Activated CD4-positive, alpha-beta memory T cell treated with anti-CD3 and anti-CD28 coated beads for 36 hours (primary cell): ENCODE data around the gene ZBTB8A. TPM values are rescaled to one million over a fixed set of nuclear protein-coding genes. Genes with fewer than 3 reads are reported as not detected.
A peak's percentile ranks its signal among the peaks of the same experiment; 100 is the strongest.
"Not testable (repeated sequence)": the region's sequence is repeated elsewhere in the genome, so short reads cannot be mapped to it uniquely, and the experiment has no call there.

Experiments
- CTCF ChIA-PET: fragments of 350-600 bp; sonication (Branson Sonifier 250); formaldehyde crosslinking; loops from one replicate; lab custom pipeline; 2021; ENCODE audit warnings: antibody characterized with exemption, inconsistent platforms; lab: Charles Lee
- POLR2A ChIA-PET: fragments of 350-600 bp; sonication (Branson Sonifier 250); formaldehyde crosslinking; loops from one replicate; lab custom pipeline; 2021; ENCODE audit warnings: antibody characterized with exemption; lab: Charles Lee
- DNase-seq: peaks from one replicate; pipeline ENCODE4 v3.0.0-alpha.2; 2020
- H3K27ac Mint-ChIP-seq: one replicate; pipeline ENCODE4 v1.8.0; 2021; ENCODE audit warnings: mixed read lengths
- H3K27me3 Mint-ChIP-seq: one replicate; pipeline ENCODE4 v1.8.0; 2021; ENCODE audit warnings: mixed read lengths
- H3K36me3 Mint-ChIP-seq: one replicate; pipeline ENCODE4 v1.8.0; 2021; ENCODE audit warnings: mixed read lengths
- H3K4me1 Mint-ChIP-seq: one replicate; pipeline ENCODE4 v1.8.0; 2021; ENCODE audit warnings: low read depth, mixed read lengths
- H3K4me3 Mint-ChIP-seq: one replicate; pipeline ENCODE4 v1.8.0; 2021; ENCODE audit warnings: mild to moderate bottlenecking, mixed read lengths
- H3K9me3 Mint-ChIP-seq: one replicate; pipeline ENCODE4 v1.8.0; 2021; ENCODE audit warnings: mixed read lengths
- intact Hi-C: fragments of 100-400 bp; cut with micrococcal nuclease; formaldehyde crosslinking; loops from one replicate; pipeline ENCODE4 v1.15.1; 2023
- total RNA-seq, 2 experiments: library from RNA; stranded (reverse); gene quantifications; one replicate each; pipeline ENCODE4 v1.2.3, GENCODE V29; 2021

The ZBTB8A gene
- total RNA-seq, 2 experiments from 2014 or later: 0.27 to 0.33 TPM

DNA sequence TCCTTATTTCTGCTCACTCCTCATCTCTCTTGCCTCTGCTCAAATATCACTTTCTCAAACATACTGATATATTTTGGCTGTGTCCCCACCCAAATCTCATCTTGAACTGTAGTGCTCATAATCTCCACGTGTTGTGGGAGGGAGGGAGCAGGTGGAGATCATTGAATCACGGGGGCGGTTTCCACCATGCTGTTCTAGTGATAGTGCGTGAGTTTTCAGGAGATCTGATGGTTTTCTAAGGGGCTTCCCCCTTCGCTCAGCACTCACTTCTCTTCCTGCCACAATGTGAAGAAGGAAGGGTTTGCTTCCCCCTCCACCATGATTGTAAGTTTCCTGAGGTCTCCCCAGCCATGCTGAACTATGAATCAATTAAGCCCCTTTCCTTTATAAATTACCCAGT, 84.5 kb downstream of the ZBTB8A start:
- peak; percentile 60 for DNase-seq
- ChIA-PET CTCF (interaction anchor here (0.5 to 1.5 kb wide), 2 partner anchors 104 to 1700 kb away, joined by 3 to 4 read pairs; no protein-coding TSS in a partner anchor), POLR2A (no interaction called here)
- no peak overlapping the region for H3K4me3 Mint-ChIP-seq
- intact Hi-C loops: loop anchor here (1.0 to 5.0 kb wide), 3 partner anchors 27 to 178 kb away; partner anchors contain the start of gene ZBTB8OS
- H3K27ac Mint-ChIP-seq: peak overlapping the region; percentile 79
- H3K27me3 Mint-ChIP-seq: no peaks in the 10 kb centered on the region
- no peaks in the 10 kb centered on the region for H3K9me3 Mint-ChIP-seq
- H3K36me3 Mint-ChIP-seq: peaks cover 39% of the 10 kb centered on the region
- peaks cover 39% of the 10 kb centered on the region for H3K4me1 Mint-ChIP-seq

DNA sequence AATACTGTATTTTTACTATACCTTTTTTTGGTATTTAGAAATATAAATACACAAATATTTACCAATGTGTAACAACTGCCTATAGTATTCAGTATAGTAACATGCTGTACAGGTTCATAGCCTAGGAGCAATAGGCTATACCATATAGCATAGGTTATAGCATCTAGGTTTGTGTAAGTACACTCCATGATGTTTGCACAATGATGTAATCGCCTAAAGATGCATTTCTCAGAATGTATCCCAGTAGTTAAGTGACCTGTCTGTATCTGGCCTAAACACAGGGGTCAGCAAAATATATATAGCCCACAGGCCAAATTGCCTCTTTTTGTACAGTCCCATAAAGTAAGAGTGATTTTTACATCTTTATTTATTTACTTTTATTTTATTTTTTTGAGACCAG, 86.9 kb downstream of the ZBTB8A start:
- no peaks in the 10 kb centered on the region for H3K9me3 Mint-ChIP-seq
- H3K36me3 Mint-ChIP-seq: peaks cover 31% of the 10 kb centered on the region
- POLR2A ChIA-PET: no interaction called here
- H3K27me3 Mint-ChIP-seq: no peaks in the 10 kb centered on the region
- no peak for DNase-seq
- H3K27ac Mint-ChIP-seq: no peak overlapping the region
- H3K4me3 Mint-ChIP-seq: no peak overlapping the region
- CTCF ChIA-PET: no interaction called here
- intact Hi-C loops: no loop called here
- peaks cover 30% of the 10 kb centered on the region for H3K4me1 Mint-ChIP-seq

DNA sequence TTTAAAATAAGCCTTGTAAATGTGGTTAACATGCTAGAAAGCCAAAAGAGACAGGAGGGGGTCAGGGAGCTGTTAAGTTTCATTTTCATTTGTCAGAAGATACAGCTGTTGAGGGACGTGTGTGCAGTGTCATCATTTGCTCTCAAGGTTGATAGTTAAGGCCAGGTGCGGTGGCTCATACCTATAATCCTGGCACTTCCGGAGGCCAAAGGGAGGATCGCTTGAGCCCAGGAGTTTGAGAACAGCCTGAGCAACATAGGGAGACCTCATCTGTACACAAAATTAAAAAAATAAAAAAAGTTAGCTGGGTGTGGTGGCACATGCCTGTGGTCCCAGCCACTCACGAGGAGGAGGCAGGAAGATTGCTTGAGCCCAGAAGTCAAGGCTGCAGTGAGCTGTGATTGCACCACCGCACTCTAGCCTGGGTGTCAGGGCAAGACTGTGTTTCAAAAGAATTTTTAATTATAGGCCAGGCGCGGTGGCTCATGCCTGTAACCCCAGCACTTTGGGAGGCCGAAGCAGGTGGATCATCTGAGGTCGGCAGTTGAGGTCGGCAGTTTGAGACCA, 88.5 kb downstream of the ZBTB8A start:
- intact Hi-C loops: no loop called here
- POLR2A ChIA-PET: no interaction called here

GRCh38 chr1:32630173-32630572, 90.9 kb downstream of the ZBTB8A start:
- H3K4me3 Mint-ChIP-seq, H3K4me1 Mint-ChIP-seq, H3K27ac Mint-ChIP-seq, intact Hi-C loops, H3K27me3 Mint-ChIP-seq, DNase-seq, H3K9me3 Mint-ChIP-seq: not testable (repeated sequence)
- ChIA-PET CTCF (interaction anchor here (0.6 kb wide), 1 partner anchor 106 kb away, joined by 3 read pairs; no protein-coding TSS in a partner anchor), POLR2A (interaction anchor here (1.0 kb wide), 1 partner anchor 20 kb away, joined by 3 read pairs; the partner anchor contains the start of genes RBBP4 and ZBTB8OS)
- peaks cover 21% of the 10 kb centered on the region for H3K36me3 Mint-ChIP-seq

More for the DNA sequence above, 88.5 kb downstream of the ZBTB8A start:
- peak overlapping the region; percentile 20 for H3K27ac Mint-ChIP-seq
- H3K4me1 Mint-ChIP-seq: peaks cover 24% of the 10 kb centered on the region
- CTCF ChIA-PET: interaction anchor here (0.6 to 0.9 kb wide), 2 partner anchors 107 to 463 kb away, joined by 3 to 5 read pairs; no protein-coding TSS in a partner anchor
- H3K36me3 Mint-ChIP-seq: peaks cover 26% of the 10 kb centered on the region
- H3K4me3 Mint-ChIP-seq: no peak overlapping the region
- no peak for DNase-seq
- H3K9me3 Mint-ChIP-seq: no peaks in the 10 kb centered on the region
- H3K27me3 Mint-ChIP-seq: no peaks in the 10 kb centered on the region

GRCh38 chr1:32632829-32633228, 93.6 kb downstream of the ZBTB8A start:
- ChIA-PET CTCF (interaction anchor here (0.6 kb wide), 1 partner anchor 494 kb away, joined by 3 read pairs; no protein-coding TSS in a partner anchor), POLR2A (no interaction called here)
- H3K27ac Mint-ChIP-seq: peak overlapping the region; percentile 23

DNA sequence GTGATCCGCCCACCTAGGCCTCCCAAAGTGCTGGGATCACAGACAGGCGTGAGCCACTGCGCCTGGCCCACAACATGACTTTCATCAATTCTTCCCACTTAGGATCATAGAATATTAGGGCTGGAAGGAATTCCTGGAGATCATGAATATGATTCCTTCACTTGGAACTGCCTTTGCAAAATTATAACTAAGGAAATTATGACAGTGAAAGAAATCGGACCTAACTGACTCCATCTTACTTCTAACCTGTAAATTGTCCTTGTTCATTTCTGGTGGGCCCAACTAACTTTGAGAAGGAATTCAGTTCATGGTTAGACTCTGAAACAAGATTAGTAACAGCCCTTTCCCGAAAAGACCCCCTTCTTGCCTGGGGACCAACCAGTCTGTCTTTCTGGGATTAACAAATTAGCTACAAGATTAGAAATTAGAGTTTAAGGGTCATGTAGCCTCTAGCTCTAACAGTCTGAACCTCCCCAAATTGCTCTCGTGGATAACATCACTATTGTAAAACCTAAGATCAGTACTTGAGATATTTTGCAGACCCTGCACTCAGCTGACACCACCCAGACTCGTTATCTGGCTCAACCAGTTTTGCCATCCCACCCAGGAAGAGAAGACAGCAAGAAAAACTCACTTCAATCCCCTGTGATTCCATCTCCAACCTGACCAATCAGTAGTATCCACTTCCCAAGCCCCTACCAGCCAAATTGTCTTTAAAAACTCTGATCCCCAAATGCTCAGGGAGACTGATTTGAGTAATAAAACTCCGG, 96.5 kb downstream of the ZBTB8A start:
- POLR2A ChIA-PET: interaction anchor here (0.7 kb wide), 1 partner anchor 491 kb away, joined by 3 read pairs; no protein-coding TSS in a partner anchor
- H3K4me3 Mint-ChIP-seq: no peak overlapping the region
- peaks cover 11% of the 10 kb centered on the region for H3K36me3 Mint-ChIP-seq
- H3K4me1 Mint-ChIP-seq: peaks cover 4% of the 10 kb centered on the region
- CTCF ChIA-PET: interaction anchor here (0.8 kb wide), 1 partner anchor 13 kb away, joined by 3 read pairs; no protein-coding TSS in a partner anchor
- DNase-seq: no peak
- no peaks in the 10 kb centered on the region for H3K9me3 Mint-ChIP-seq
- no peaks in the 10 kb centered on the region for H3K27me3 Mint-ChIP-seq
- intact Hi-C loops: no loop called here
- no peak overlapping the region for H3K27ac Mint-ChIP-seq

More at GRCh38 chr1:32632829-32633228, 93.6 kb downstream of the ZBTB8A start:
- H3K4me3 Mint-ChIP-seq: no peak overlapping the region
- H3K9me3 Mint-ChIP-seq: no peaks in the 10 kb centered on the region
- H3K27me3 Mint-ChIP-seq: no peaks in the 10 kb centered on the region
- peaks cover 4% of the 10 kb centered on the region for H3K4me1 Mint-ChIP-seq
- peaks cover 12% of the 10 kb centered on the region for H3K36me3 Mint-ChIP-seq
- DNase-seq: no peak
- intact Hi-C loops: no loop called here

DNA sequence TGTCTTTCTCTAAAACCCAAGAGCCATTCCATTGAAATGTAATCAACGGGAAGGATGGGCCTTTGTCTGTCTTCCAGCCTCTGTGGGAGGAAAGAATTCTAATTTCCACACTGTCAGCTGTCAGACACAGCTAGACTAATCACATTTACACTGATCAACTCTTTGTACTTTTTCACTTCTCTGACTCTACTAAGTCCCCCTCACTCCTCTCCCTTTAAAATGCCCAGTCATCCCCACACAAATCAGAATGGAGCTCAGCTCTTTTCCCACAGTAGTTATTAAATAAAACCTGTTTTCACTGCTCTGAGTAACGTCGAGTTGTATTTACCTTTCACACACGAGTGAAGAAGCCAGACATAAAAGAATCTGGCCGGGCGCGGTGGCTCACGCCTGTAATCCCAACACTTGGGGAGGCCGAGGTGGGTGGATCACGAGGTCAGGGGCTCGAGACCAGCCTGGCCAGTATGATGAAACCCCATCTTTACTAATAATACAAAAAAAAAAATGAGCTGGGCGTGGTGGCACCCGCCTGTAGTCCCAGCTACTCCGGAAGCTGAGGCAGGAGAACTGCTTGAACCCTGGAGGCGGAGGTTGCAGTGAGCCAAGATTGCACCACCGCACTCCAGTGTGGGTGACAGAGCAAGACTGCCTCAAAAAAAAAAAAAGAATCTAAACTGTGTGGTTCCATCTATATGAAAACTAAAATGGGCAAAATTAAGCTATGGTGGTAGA, 97.9 kb downstream of the ZBTB8A start:
- intact Hi-C loops: no loop called here
- H3K27ac Mint-ChIP-seq: no peak overlapping the region
- CTCF ChIA-PET: interaction anchor here (0.8 to 0.9 kb wide), 3 partner anchors 16 to 248 kb away, joined by 3 to 10 read pairs (median 3); no protein-coding TSS in a partner anchor

DNA sequence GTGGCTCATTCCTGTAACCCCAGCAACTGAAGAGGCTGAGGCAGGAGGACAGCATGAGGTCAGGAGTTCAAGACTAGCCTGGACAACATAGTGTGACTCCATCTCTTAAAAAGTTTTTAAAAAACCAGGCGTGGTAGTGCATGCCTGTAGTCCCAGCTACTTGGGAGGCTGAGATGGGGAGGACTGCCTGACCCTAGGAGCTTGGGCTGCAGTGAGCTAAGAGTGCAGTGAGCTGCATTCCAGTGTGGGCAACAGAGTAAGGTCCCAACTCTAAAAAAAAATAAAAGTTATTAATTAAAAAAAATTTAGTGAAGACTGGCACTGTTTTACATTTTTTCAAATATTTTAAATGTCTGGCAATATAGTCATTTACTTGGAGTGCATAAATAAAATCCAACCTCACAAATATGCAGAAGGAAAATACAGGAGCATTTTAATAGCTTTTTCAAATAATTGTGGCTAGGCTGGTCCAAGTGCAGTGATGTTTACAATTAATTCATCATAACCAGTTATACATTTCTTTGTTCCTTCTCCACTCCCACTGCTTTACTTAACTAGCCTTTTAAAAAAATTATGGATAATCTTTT, 100.4 kb downstream of the ZBTB8A start:
- Mint-ChIP-seq H3K4me1 (peaks cover 6% of the 10 kb centered on the region), H3K27ac (no peak overlapping the region), H3K4me3 (no peak overlapping the region), H3K27me3 (no peaks in the 10 kb centered on the region), H3K9me3 (no peaks in the 10 kb centered on the region), H3K36me3 (peaks cover 5% of the 10 kb centered on the region)
- intact Hi-C loops: no loop called here
- DNase-seq: no peak
- ChIA-PET CTCF (no interaction called here), POLR2A (no interaction called here)

More for the DNA sequence above, 97.9 kb downstream of the ZBTB8A start:
- Mint-ChIP-seq H3K4me1 (peaks cover 4% of the 10 kb centered on the region), H3K36me3 (peaks cover 11% of the 10 kb centered on the region), H3K9me3 (no peaks in the 10 kb centered on the region), H3K4me3 (no peak overlapping the region), H3K27me3 (no peaks in the 10 kb centered on the region)
- POLR2A ChIA-PET: interaction anchor here (0.5 kb wide), 1 partner anchor 12 kb away, joined by 5 read pairs; no protein-coding TSS in a partner anchor
- no peak for DNase-seq

- H3K4me1 Mint-ChIP-seq, H3K27ac Mint-ChIP-seq, intact Hi-C loops, H3K27me3 Mint-ChIP-seq, H3K9me3 Mint-ChIP-seq, DNase-seq, CTCF ChIA-PET, POLR2A ChIA-PET, H3K36me3 Mint-ChIP-seq, H3K4me3 Mint-ChIP-seq: not testable (repeated sequence)
These were observed 103.1 kb downstream of the ZBTB8A start for GRCh38 chr1:32642292-32642827.

GRCh38 chr1:32644426-32644825, 105.2 kb downstream of the ZBTB8A start:
- DNase-seq: no peak
- Mint-ChIP-seq H3K4me1 (peaks cover 18% of the 10 kb centered on the region), H3K36me3 (peaks cover 5% of the 10 kb centered on the region), H3K27ac (no peak overlapping the region), H3K27me3 (no peaks in the 10 kb centered on the region), H3K9me3 (no peaks in the 10 kb centered on the region), H3K4me3 (no peak overlapping the region)
- ChIA-PET POLR2A (no interaction called here), CTCF (no interaction called here)
- intact Hi-C loops: no loop called here
